HepG2 (cell line): ENCODE data around the gene LLGL2. TPM values are rescaled to one million over a fixed set of nuclear protein-coding genes. Genes with fewer than 3 reads are reported as not detected.

Experiments used
- GATA4 ChIP-seq: sonication (generic); IDR thresholded peaks from 2 replicates; pipeline ENCODE4 v1.6.1; 2016; ENCODE audit warnings: antibody characterized with exemption, low read depth, borderline replicate concordance
- GATAD1 ChIP-seq: IDR thresholded peaks from 2 replicates; pipeline ENCODE4 v1.6.1; 2016; ENCODE audit warnings: missing genetic modification reagents, missing compliant biosample characterization
- IKZF1 ChIP-seq: fragments of 450-650 bp; IDR thresholded peaks from 2 replicates; pipeline ENCODE4 v1.7.1; 2016
- KDM5A ChIP-seq: fragments of 200-600 bp; sonication (generic); IDR thresholded peaks from 2 replicates; pipeline ENCODE4 v1.7.0; 2018; ENCODE audit warnings: antibody characterized with exemption, mild to moderate bottlenecking, low read length, borderline replicate concordance
- MBNL3 ChIP-seq: fragments of 250-450 bp; sonication (Bioruptor Pico); conservative IDR thresholded peaks from 2 replicates; pipeline ENCODE4 v1.8.0; 2022; ENCODE audit warnings: mild to moderate bottlenecking, inconsistent platforms
- NAIF1 ChIP-seq: sonication (generic); formaldehyde crosslinking; IDR thresholded peaks from 2 replicates; pipeline ENCODE4 v1.5.0; 2020; ENCODE audit warnings: mild to moderate bottlenecking, missing genetic modification reagents, borderline replicate concordance
- NFYB ChIP-seq: sonication (generic); formaldehyde crosslinking; IDR thresholded peaks from 2 replicates; pipeline ENCODE4 v1.4.0; 2020; ENCODE audit warnings: missing genetic modification reagents
- RXRB ChIP-seq: IDR thresholded peaks from 2 replicates; pipeline ENCODE4 v1.6.1; 2016; ENCODE audit warnings: borderline replicate concordance, missing genetic modification reagents, missing compliant biosample characterization
- TAF1 ChIP-seq: sonication (generic); formaldehyde crosslinking; IDR thresholded peaks from 2 replicates; pipeline ENCODE4 v1.4.0; 2020; ENCODE audit warnings: missing genetic modification reagents
- ZMAT3 ChIP-seq: sonication (generic); formaldehyde crosslinking; conservative IDR thresholded peaks from 2 replicates; pipeline ENCODE4 v1.7.0; 2021; ENCODE audit warnings: missing genetic modification reagents
- ZNF251 ChIP-seq: sonication (generic); formaldehyde crosslinking; IDR thresholded peaks from 2 replicates; pipeline ENCODE4 v1.9.0; 2021; ENCODE audit warnings: mild to moderate bottlenecking, missing genetic modification reagents
- ZNF33A ChIP-seq: sonication (generic); formaldehyde crosslinking; IDR thresholded peaks from 2 replicates; pipeline ENCODE4 v1.5.1; 2020; ENCODE audit warnings: missing genetic modification reagents, mild to moderate bottlenecking, moderate library complexity, borderline replicate concordance
- ZNF446 ChIP-seq: sonication (generic); formaldehyde crosslinking; IDR thresholded peaks from 2 replicates; pipeline ENCODE4 v1.5.0; 2020; ENCODE audit warnings: mild to moderate bottlenecking, missing genetic modification reagents
- ZNF567 ChIP-seq: sonication (generic); formaldehyde crosslinking; IDR thresholded peaks from 2 replicates; pipeline ENCODE4 v1.8.1; 2023; ENCODE audit warnings: mild to moderate bottlenecking, missing genetic modification reagents, borderline replicate concordance
- ZNF747 ChIP-seq: sonication (generic); formaldehyde crosslinking; IDR thresholded peaks from 2 replicates; pipeline ENCODE4 v1.8.1; 2023; ENCODE audit warnings: missing genetic modification reagents, mild to moderate bottlenecking, borderline replicate concordance
- polyA plus RNA-seq, 8 experiments: library from polyadenylated mRNA; depleted of rRNA in 3 of 8; stranded (reverse) in 7 of 8; unstranded in 1 of 8; fragments of >200 nt; fragmentation: Illumina TruSeq in 4 of 8; extraction: Trizol in 4 of 8; gene quantifications; 2 replicates each; pipeline versions ENCODE4 v1.2.1 to v1.2.3, GENCODE V29; 2011 to 2016; ENCODE audit warnings: low read depth in 4 of 8, missing spikeins in 1 of 8, mixed read lengths in 1 of 8; ENCODE audit not compliant: insufficient read depth in 1 of 8
- total RNA-seq, 5 experiments: library from RNA; depleted of rRNA; stranded (reverse); fragments of >200 nt; fragmentation: Illumina TruSeq; extraction: Trizol; gene quantifications; 2 replicates each; pipeline ENCODE4 v1.2.3, GENCODE V29; 2016; ENCODE audit warnings: low read depth in 1 of 5
- TF ChIP-seq, protein P1 (sequence below): sonication (generic); formaldehyde crosslinking; IDR thresholded peaks from 2 replicates; pipeline ENCODE4 v1.5.1; 2020; ENCODE audit warnings: mild to moderate bottlenecking, missing genetic modification reagents, moderate library complexity
- TF ChIP-seq, protein P2 (sequence below): sonication (generic); formaldehyde crosslinking; IDR thresholded peaks from 2 replicates; pipeline ENCODE4 v1.8.0; 2022; ENCODE audit warnings: mild to moderate bottlenecking, missing genetic modification reagents, borderline replicate concordance
- TF ChIP-seq, protein P3 (sequence below): sonication (generic); formaldehyde crosslinking; IDR thresholded peaks from 2 replicates; pipeline ENCODE4 v1.4.0; 2020; ENCODE audit warnings: missing genetic modification reagents
- TF ChIP-seq, protein P4 (sequence below): sonication (generic); formaldehyde crosslinking; IDR thresholded peaks from 2 replicates; pipeline ENCODE4 v1.4.0; 2020; ENCODE audit warnings: mild to moderate bottlenecking, missing genetic modification reagents
- TF ChIP-seq, protein P5 (sequence below): sonication (generic); formaldehyde crosslinking; IDR thresholded peaks from 2 replicates; pipeline ENCODE4 v1.4.0; 2020; ENCODE audit warnings: mild to moderate bottlenecking, low read depth, missing genetic modification reagents
- TF ChIP-seq, protein P6 (sequence below): sonication (generic); formaldehyde crosslinking; IDR thresholded peaks from 2 replicates; pipeline ENCODE4 v1.5.1; 2020; ENCODE audit warnings: missing genetic modification reagents, mild to moderate bottlenecking, borderline replicate concordance

LLGL2 gene
- total and polyA plus RNA-seq, 2 of the 13 experiments (the other 11 are each of a cell fraction or from before 2014, with no cell fraction given): 83.0 to 86.7 TPM

DNA sequence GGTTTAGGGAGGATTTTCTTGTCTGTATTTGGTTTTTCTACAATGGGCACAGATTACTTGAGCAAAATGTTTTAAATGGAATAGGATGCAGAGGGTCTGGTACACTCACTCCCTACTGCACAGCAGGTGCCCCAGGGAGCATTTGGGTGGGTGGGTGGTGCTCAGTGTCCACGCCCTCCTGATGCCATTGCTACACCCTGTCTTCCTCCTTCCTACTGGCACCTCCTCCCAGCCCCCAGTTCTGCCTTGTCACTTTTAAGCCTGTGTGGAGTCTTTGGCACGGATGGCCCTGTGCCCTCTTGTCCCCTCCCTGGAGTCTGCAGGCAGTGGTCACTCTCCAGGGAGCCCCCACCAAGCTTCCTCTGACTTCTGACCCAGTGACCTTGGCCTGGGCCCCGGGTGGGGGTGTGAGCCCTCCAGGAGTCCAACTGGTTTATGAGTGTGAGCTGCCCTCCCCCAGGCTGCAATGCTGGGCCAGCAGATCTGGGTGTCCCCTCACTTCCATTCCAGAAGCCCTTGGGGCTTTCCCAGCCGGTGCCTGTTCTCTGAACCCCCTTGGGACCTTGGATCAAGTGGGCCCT is 15.5 kb downstream of the LLGL2 start (continued):
- TF ChIP-seq, protein P1, sequence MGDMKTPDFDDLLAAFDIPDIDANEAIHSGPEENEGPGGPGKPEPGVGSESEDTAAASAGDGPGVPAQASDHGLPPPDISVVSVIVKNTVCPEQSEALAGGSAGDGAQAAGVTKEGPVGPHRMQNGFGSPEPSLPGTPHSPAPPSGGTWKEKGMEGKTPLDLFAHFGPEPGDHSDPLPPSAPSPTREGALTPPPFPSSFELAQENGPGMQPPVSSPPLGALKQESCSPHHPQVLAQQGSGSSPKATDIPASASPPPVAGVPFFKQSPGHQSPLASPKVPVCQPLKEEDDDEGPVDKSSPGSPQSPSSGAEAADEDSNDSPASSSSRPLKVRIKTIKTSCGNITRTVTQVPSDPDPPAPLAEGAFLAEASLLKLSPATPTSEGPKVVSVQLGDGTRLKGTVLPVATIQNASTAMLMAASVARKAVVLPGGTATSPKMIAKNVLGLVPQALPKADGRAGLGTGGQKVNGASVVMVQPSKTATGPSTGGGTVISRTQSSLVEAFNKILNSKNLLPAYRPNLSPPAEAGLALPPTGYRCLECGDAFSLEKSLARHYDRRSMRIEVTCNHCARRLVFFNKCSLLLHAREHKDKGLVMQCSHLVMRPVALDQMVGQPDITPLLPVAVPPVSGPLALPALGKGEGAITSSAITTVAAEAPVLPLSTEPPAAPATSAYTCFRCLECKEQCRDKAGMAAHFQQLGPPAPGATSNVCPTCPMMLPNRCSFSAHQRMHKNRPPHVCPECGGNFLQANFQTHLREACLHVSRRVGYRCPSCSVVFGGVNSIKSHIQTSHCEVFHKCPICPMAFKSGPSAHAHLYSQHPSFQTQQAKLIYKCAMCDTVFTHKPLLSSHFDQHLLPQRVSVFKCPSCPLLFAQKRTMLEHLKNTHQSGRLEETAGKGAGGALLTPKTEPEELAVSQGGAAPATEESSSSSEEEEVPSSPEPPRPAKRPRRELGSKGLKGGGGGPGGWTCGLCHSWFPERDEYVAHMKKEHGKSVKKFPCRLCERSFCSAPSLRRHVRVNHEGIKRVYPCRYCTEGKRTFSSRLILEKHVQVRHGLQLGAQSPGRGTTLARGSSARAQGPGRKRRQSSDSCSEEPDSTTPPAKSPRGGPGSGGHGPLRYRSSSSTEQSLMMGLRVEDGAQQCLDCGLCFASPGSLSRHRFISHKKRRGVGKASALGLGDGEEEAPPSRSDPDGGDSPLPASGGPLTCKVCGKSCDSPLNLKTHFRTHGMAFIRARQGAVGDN: peak; percentile 55
- TF ChIP-seq ZNF747 (no peak), ZNF446 (CRISPR knock-in tag) (no peak), NFYB (CRISPR knock-in tag) (no peak), ZMAT3 (CRISPR knock-in tag) (no peak), IKZF1 (no peak), TAF1 (CRISPR knock-in tag) (no peak), KDM5A (no peak), RXRB (peak; percentile 91), ZNF33A (CRISPR knock-in tag) (no peak), ZNF567 (CRISPR knock-in tag) (no peak), GATA4 (no peak), NAIF1 (no peak), GATAD1 (CRISPR knock-in tag) (no peak), MBNL3 (CRISPR knock-in tag) (no peak), ZNF251 (CRISPR knock-in tag) (0 out of 2 replicates have a peak, but pooled peaks have one; percentile 15)
- TF ChIP-seq, protein P2, sequence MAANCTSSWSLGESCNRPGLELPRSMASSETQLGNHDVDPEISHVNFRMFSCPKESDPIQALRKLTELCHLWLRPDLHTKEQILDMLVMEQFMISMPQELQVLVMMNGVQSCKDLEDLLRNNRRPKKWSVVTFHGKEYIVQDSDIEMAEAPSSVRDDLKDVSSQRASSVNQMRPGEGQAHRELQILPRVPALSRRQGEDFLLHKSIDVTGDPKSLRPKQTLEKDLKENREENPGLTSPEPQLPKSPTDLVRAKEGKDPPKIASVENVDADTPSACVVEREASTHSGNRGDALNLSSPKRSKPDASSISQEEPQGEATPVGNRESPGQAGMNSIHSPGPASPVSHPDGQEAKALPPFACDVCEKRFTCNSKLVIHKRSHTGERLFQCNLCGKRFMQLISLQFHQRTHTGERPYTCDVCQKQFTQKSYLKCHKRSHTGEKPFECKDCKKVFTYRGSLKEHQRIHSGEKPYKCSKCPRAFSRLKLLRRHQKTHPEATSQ (CRISPR knock-in tag): no peak
- TF ChIP-seq, protein P3, sequence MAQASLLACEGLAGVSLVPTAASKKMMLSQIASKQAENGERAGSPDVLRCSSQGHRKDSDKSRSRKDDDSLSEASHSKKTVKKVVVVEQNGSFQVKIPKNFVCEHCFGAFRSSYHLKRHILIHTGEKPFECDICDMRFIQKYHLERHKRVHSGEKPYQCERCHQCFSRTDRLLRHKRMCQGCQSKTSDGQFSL (CRISPR knock-in tag): peak; percentile 66
- TF ChIP-seq, protein P4, sequence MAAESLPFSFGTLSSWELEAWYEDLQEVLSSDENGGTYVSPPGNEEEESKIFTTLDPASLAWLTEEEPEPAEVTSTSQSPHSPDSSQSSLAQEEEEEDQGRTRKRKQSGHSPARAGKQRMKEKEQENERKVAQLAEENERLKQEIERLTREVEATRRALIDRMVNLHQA (CRISPR knock-in tag): no peak
- TF ChIP-seq, protein P5, sequence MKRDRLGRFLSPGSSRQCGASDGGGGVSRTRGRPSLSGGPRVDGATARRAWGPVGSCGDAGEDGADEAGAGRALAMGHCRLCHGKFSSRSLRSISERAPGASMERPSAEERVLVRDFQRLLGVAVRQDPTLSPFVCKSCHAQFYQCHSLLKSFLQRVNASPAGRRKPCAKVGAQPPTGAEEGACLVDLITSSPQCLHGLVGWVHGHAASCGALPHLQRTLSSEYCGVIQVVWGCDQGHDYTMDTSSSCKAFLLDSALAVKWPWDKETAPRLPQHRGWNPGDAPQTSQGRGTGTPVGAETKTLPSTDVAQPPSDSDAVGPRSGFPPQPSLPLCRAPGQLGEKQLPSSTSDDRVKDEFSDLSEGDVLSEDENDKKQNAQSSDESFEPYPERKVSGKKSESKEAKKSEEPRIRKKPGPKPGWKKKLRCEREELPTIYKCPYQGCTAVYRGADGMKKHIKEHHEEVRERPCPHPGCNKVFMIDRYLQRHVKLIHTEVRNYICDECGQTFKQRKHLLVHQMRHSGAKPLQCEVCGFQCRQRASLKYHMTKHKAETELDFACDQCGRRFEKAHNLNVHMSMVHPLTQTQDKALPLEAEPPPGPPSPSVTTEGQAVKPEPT (CRISPR knock-in tag): no peak
- TF ChIP-seq, protein P6, sequence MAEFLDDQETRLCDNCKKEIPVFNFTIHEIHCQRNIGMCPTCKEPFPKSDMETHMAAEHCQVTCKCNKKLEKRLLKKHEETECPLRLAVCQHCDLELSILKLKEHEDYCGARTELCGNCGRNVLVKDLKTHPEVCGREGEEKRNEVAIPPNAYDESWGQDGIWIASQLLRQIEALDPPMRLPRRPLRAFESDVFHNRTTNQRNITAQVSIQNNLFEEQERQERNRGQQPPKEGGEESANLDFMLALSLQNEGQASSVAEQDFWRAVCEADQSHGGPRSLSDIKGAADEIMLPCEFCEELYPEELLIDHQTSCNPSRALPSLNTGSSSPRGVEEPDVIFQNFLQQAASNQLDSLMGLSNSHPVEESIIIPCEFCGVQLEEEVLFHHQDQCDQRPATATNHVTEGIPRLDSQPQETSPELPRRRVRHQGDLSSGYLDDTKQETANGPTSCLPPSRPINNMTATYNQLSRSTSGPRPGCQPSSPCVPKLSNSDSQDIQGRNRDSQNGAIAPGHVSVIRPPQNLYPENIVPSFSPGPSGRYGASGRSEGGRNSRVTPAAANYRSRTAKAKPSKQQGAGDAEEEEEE: no peak
